HG02763 (cell line): ENCODE data around the gene FDXR.

Source experiments
- ATAC-seq: cut with Tn5 transposase; IDR thresholded peaks from one replicate; pipeline ENCODE4 v1.9.1; 2021; ENCODE audit warnings: mild to moderate bottlenecking, moderate library complexity; ENCODE audit not compliant: unreplicated experiment

Gene FDXR

GRCh38 chr17:74898376-74898946, 25.7 kb upstream of the FDXR start:
- no peak for ATAC-seq

GRCh38 chr17:74893936-74894671, 21.3 kb upstream of the FDXR start:
- no peak for ATAC-seq

GRCh38 chr17:74892974-74893911, 20.4 kb upstream of the FDXR start, which contains the start of gene FADS6:
TSS of gene FADS6 (minus strand) at chr17:74893633. CDS start at chr17:74893595, 38 bp downstream.
- no peak for ATAC-seq

- no peak for ATAC-seq
Observed at GRCh38 chr17:74892013-74892841, 19.4 kb upstream of the FDXR start.

GRCh38 chr17:74890554-74890953, 17.8 kb upstream of the FDXR start:
- ATAC-seq: no peak

- no peak for ATAC-seq
Observed at GRCh38 chr17:74888469-74888868, 15.7 kb upstream of the FDXR start.

GRCh38 chr17:74883241-74883745, 10.5 kb upstream of the FDXR start:
- ATAC-seq: no peak

- ATAC-seq: no peak
Observed at GRCh38 chr17:74882517-74883240, 9.9 kb upstream of the FDXR start.

- no peak for ATAC-seq
Observed at GRCh38 chr17:74881073-74881472, 8.3 kb upstream of the FDXR start.

GRCh38 chr17:74879308-74879707, 6.5 kb upstream of the FDXR start:
- no peak for ATAC-seq

GRCh38 chr17:74878658-74879057, 5.9 kb upstream of the FDXR start:
- no peak for ATAC-seq

GRCh38 chr17:74877592-74878548, 5.1 kb upstream of the FDXR start:
- no peak for ATAC-seq

GRCh38 chr17:74875977-74876593, 3.3 kb upstream of the FDXR start:
- ATAC-seq: no peak

- ATAC-seq: no peak
Observed at GRCh38 chr17:74875155-74875976, 2.6 kb upstream of the FDXR start.

- no peak for ATAC-seq
Observed at GRCh38 chr17:74874615-74875037, 1.8 kb upstream of the FDXR start.

- ATAC-seq: no peak
Observed at GRCh38 chr17:74873874-74874614, 1.2 kb upstream of the FDXR start.
